Measurements from ENCODE around the gene ENTPD7. TPM values are rescaled to one million over a fixed set of nuclear protein-coding genes. Genes with fewer than 3 reads are reported as not detected.
"Not testable (repeated sequence)": the region's sequence is repeated elsewhere in the genome, so short reads cannot be mapped to it uniquely, and the experiment has no call there.

The ENTPD7 gene
- total RNA-seq, 1 donor from 2014 or later: 16.5 TPM

DNA sequence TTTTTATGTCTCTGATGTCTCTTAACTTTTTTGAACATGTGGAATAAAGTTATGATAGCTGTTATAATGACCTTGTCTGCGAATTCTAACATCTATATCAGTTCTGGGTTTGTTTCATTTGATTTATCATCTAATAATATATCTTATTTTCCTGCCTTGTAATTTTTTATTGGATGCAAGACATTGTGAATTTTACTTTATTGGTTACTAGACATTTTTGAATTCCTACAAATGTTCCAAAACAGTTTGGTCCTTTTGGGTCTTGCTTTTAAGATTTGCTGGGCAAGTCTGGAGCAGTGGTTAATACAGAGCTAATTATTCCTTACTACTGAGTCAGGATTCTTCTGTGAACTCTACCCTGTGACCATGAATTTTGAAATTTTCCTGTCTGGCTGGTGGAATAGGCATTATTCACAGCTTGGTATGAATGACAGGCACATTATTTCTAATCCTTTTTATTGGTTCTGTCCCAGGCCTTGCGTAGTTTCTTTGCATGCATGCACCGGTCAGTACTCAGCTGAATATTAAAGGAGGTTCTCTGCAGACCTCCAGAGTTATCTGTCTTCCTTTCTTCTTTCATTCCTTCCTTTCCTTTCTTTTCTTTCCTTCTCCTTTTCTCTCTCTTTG is 81.7 kb downstream of the ENTPD7 start:
- DNase-seq (ENCODE audit: low spot score): no peak
- H3K4me1 Mint-ChIP-seq (ENCODE audit: unreplicated experiment): no peaks in the 10 kb centered on the region
- peak overlapping the region; percentile 1 for H3K4me3 Mint-ChIP-seq (ENCODE audit: unreplicated experiment)
- no peaks in the 10 kb centered on the region for H3K9me3 Mint-ChIP-seq (ENCODE audit: unreplicated experiment)
- TF ChIP-seq, protein P1, sequence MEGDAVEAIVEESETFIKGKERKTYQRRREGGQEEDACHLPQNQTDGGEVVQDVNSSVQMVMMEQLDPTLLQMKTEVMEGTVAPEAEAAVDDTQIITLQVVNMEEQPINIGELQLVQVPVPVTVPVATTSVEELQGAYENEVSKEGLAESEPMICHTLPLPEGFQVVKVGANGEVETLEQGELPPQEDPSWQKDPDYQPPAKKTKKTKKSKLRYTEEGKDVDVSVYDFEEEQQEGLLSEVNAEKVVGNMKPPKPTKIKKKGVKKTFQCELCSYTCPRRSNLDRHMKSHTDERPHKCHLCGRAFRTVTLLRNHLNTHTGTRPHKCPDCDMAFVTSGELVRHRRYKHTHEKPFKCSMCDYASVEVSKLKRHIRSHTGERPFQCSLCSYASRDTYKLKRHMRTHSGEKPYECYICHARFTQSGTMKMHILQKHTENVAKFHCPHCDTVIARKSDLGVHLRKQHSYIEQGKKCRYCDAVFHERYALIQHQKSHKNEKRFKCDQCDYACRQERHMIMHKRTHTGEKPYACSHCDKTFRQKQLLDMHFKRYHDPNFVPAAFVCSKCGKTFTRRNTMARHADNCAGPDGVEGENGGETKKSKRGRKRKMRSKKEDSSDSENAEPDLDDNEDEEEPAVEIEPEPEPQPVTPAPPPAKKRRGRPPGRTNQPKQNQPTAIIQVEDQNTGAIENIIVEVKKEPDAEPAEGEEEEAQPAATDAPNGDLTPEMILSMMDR (IDR thresholded peaks at IDR 0.05; ENCODE audit: unreplicated experiment): no peak
- H3K36me3 Mint-ChIP-seq (ENCODE audit: low read depth, unreplicated experiment): peaks cover 35% of the 10 kb centered on the region
- no peak overlapping the region for H3K27ac Mint-ChIP-seq (ENCODE audit: unreplicated experiment)
- H3K27me3 Mint-ChIP-seq (ENCODE audit: unreplicated experiment): peaks cover 2% of the 10 kb centered on the region

DNA sequence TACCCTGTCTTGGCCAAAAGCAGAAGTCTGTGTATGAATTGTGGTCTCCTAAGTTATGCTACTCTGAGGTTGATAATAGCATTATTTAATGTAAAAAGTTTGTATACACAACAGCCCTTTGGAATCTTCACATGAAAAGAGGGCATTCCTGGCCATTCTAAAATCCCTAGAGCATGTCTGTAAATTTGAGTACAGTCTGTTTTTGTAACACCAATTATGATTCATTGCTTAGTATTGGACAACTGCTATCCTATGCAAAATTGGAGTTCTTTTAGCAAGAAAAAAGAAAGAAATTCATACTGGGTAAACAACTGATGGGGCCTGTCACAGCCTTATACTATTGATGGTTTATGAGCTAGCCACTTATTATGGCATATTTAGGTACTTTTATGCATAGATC is 82.9 kb downstream of the ENTPD7 start:
- TF ChIP-seq, protein P1 (IDR thresholded peaks at IDR 0.05; ENCODE audit: unreplicated experiment): no peak

DNA sequence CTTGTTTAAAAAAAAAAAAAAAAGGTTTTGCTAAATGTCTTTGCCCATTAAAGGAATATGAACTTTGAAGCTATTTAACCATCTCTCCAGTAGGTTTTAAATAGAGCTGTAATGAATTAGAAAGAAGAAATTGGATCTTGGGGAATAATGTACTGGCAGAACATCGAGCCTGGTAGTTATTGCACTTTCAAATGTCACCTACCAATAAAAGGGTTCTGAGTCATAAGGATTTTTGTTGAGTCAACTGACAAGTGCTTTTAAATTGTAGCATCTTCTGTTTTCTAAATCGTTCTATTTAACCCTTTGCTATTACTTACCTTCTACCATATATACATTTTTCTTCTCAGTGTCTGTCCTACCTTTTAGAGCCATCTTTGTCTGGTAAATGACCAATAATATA is 83.4 kb downstream of the ENTPD7 start:
- H3K36me3 Mint-ChIP-seq (ENCODE audit: low read depth, unreplicated experiment): peaks cover 35% of the 10 kb centered on the region
- TF ChIP-seq, protein P1 (IDR thresholded peaks at IDR 0.05; ENCODE audit: unreplicated experiment): no peak
- H3K4me1 Mint-ChIP-seq (ENCODE audit: unreplicated experiment): no peaks in the 10 kb centered on the region
- H3K27ac Mint-ChIP-seq (ENCODE audit: unreplicated experiment): no peak overlapping the region
- no peak overlapping the region for H3K4me3 Mint-ChIP-seq (ENCODE audit: unreplicated experiment)
- no peaks in the 10 kb centered on the region for H3K9me3 Mint-ChIP-seq (ENCODE audit: unreplicated experiment)
- DNase-seq (ENCODE audit: low spot score): no peak
- peaks cover 2% of the 10 kb centered on the region for H3K27me3 Mint-ChIP-seq (ENCODE audit: unreplicated experiment)

More for the DNA sequence above, 82.9 kb downstream of the ENTPD7 start:
- peaks cover 35% of the 10 kb centered on the region for H3K36me3 Mint-ChIP-seq (ENCODE audit: low read depth, unreplicated experiment)
- no peaks in the 10 kb centered on the region for H3K4me1 Mint-ChIP-seq (ENCODE audit: unreplicated experiment)
- H3K27ac Mint-ChIP-seq (ENCODE audit: unreplicated experiment): no peak overlapping the region
- no peak overlapping the region for H3K4me3 Mint-ChIP-seq (ENCODE audit: unreplicated experiment)
- no peak for DNase-seq (ENCODE audit: low spot score)
- H3K9me3 Mint-ChIP-seq (ENCODE audit: unreplicated experiment): no peaks in the 10 kb centered on the region
- H3K27me3 Mint-ChIP-seq (ENCODE audit: unreplicated experiment): peaks cover 2% of the 10 kb centered on the region

DNA sequence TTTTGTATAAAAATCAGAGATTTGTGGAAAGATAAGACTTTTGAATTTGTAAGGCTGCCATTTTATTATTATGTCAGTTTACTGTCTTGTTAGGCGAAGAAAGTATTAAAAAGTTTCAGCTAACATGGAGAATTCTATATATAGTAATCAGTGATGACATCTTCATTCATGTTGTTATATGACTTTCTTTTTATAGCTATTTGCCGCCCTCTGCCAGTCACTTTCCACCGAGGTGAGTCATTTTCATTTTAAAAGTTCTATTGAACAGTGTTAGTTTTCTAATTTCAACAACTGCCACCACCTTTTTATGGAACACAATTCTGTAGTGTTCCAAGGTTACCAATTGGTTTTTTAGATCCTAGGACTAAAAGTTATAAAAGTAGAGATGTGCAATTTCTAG is 84.5 kb downstream of the ENTPD7 start:
- Mint-ChIP-seq H3K4me1 (ENCODE audit: unreplicated experiment) (no peaks in the 10 kb centered on the region), H3K4me3 (ENCODE audit: unreplicated experiment) (peak overlapping the region; percentile 48), H3K36me3 (ENCODE audit: low read depth, unreplicated experiment) (peaks cover 35% of the 10 kb centered on the region), H3K27ac (ENCODE audit: unreplicated experiment) (no peak overlapping the region), H3K9me3 (ENCODE audit: unreplicated experiment) (no peaks in the 10 kb centered on the region), H3K27me3 (ENCODE audit: unreplicated experiment) (peaks cover 2% of the 10 kb centered on the region)
- DNase-seq (ENCODE audit: low spot score): no peak
- TF ChIP-seq, protein P1 (IDR thresholded peaks at IDR 0.05; ENCODE audit: unreplicated experiment): no peak

DNA sequence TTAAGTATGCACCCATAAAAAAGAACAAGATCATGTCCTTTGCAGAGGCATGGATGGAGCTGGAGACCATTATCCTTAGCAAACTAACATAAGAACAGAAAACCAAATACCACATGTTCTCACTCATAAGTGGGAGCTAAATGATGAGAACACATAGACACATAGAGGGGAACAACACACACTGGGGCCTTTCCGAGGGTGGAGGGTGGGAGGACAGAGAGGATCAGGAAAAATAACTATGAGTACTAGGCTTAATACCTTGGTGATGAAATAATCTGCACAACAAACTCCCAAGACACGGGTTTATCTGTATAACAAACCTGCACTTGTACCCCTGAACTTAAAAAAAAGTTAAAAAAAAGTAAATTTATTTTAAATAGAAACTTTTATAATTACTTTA is 86.9 kb downstream of the ENTPD7 start:
- H3K4me3 Mint-ChIP-seq (ENCODE audit: unreplicated experiment); DNase-seq (ENCODE audit: low spot score); H3K27ac Mint-ChIP-seq (ENCODE audit: unreplicated experiment): not testable (repeated sequence)

More for the DNA sequence above, 86.9 kb downstream of the ENTPD7 start:
- not testable (repeated sequence) for H3K4me1 Mint-ChIP-seq (ENCODE audit: unreplicated experiment); H3K9me3 Mint-ChIP-seq (ENCODE audit: unreplicated experiment); H3K27me3 Mint-ChIP-seq (ENCODE audit: unreplicated experiment)
- peaks cover 19% of the 10 kb centered on the region for H3K36me3 Mint-ChIP-seq (ENCODE audit: low read depth, unreplicated experiment)

Data from endothelial cell (in vitro differentiated cells).